NCI-H2081 treated with DMSO at 0.1 percent for 48 hours (cell line): ENCODE results near the gene TMEM132C.

Source experiments
- DNase-seq: peaks from one replicate; lab custom pipeline; 2025; lab: John Stamatoyannopoulos, UW

The TMEM132C gene

DNA sequence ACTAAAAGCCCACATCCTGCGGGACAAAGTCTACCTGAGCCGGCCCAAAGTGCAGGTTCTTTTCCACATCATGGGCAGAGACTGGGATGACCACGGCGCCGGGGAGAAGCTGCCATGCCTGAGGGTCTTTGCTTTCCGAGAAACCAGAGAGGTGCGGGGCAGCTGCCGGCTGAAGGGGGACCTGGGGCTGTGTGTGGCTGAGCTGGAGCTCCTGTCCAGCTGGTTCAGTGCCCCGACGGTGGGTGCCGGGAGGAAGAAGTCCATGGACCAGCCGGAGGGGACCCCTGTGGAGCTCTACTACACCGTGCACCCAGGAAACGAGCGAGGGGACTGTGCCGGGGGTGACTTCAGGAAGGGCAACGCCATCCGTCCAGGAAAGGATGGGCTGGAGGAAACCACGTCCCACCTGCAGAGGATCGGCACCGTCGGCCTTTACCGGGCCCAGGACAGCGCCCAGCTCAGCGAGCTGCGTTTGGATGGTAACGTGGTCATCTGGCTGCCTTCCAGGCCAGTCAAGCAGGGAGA, 148.1 kb downstream of the TMEM132C start:
- DNase-seq = no peak

- no peak for DNase-seq
Observed at GRCh38 chr12:128418944-128419343, 152.0 kb downstream of the TMEM132C start.

- DNase-seq = no peak
Observed at GRCh38 chr12:128420163-128420562, 153.2 kb downstream of the TMEM132C start.

DNA sequence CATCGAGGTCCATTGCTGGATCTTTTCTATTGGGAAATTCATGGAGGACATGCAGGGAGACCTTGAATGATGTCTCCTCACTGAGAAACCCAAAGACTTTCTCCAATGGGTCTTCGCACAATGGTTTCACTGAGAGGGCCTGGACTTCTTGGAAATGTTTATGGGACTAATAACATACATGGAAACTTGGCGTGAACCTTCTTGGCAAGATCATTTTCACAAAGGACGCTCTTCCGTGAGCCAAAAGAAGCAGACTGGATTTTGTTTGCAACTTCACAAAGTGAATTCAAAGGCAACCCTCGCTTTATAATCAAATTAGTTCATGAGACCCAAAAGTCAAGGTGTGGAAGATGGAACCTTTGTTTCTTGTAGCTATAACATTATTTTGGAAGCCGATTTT, 154.4 kb downstream of the TMEM132C start:
- DNase-seq = no peak

GRCh38 chr12:128423205-128423604, 156.2 kb downstream of the TMEM132C start:
- DNase-seq = no peak

- no peak for DNase-seq
Observed at GRCh38 chr12:128424931-128425431, 158.0 kb downstream of the TMEM132C start.

DNA sequence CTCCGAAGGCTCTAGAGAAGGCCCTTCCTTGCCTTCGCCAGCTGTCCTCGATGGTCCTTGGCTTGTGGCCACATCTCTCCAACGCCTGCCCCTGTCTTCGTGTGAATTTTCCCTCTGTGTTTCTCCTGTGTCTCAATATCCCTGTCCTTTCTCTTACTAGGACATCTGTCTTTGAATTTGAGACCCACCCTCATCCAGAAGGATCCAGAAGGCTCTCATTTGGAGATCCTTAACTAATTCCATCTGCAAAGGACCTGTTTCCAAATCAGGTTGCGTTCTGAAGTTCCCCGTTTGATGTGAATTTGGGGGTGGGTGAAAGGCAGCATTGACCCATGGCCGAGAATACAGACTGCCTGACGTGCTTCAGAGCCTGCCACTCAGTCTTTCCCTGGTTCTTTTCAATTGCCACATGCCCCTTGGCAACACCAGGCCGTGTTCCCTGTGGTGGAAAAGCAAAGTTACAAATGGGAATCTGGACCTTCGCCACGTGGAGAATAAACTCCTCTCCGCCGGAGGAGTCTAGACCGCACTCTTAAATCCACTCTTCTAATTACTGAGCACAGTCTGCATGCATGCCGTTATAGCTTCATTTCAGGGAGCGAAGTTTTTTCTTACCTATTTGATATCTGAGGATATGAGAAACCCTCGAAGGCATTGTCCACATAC, 158.8 kb downstream of the TMEM132C start:
- DNase-seq = no peak

- DNase-seq = no peak
Observed at GRCh38 chr12:128426511-128426910, 159.5 kb downstream of the TMEM132C start.

GRCh38 chr12:128439796-128440195, 172.8 kb downstream of the TMEM132C start:
- DNase-seq = no peak

DNA sequence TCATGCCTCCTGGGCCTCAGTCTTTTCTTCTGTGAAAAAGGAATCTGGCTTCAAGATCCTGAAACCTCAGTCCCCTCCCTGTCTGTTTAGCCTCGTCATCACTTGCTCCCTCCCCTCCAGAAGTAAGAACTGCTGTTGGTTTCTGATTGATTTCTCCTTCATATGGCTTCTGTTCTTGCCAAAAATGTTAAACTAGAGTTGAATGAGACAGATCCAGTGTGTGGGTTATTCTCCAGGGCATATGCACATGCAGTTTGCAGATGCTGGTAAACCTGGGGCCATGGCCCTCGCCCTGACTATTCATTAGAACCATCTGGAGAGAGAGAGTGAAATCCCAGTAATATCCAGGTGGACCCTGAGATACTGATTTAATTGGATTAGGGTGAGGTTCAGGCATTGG, 175.1 kb downstream of the TMEM132C start:
- DNase-seq = no peak

DNA sequence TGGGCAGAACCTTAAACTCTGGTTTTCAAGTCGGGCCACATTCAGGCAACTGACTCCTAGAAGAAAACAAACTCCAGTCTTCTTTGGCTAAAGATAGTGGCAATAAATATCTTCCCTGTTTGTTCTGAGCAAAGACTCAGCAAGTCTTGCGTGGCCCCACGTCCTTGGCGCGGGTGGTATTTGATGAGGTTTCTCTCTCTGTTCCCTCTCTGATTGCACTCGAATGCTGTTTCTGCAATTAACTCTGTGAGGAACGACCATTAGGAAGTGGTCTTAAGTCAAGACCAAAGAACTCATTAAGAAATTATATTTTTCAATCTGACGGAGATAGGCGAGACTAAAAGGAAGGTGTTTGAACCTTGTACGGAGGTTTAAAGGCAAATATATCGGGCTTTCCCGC, 177.6 kb downstream of the TMEM132C start:
- DNase-seq = no peak

- no peak for DNase-seq
Observed at GRCh38 chr12:128445415-128446127, 178.6 kb downstream of the TMEM132C start.

DNA sequence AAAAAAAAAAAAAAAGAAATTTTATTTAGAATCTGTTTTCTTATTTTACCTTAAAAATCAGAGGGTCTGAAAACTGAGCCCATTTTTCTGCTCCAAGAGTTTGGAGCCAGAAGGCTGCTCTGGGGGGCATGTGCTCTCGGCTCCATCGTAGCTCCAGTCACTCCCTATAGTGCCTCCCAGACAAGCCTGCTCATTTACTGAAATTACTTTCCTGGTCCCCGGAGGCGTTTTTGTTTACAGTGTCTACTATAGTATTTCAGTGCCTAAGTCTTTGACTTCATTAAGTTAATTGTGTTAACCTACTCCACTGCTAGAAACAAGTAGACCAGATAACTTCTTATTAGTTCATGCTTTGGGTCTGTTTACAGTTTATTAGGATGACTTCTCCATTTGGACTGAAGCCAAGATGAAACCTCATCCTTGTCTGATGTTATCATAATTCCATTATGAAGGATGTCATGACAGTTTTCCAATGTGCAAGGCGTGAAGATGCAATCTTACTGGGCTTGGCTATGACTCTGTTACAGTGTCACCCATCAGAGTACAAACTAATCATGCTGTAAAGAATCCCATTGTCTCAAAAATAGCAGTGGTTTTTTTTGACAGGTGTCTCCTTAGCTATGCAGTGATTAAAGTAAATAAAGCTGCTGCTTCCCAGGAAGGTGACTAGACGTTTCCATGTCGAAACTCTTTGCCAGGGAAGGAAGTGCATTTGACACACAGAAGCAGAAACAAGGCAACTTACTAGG, 182.3 kb downstream of the TMEM132C start:
- DNase-seq = no peak

DNA sequence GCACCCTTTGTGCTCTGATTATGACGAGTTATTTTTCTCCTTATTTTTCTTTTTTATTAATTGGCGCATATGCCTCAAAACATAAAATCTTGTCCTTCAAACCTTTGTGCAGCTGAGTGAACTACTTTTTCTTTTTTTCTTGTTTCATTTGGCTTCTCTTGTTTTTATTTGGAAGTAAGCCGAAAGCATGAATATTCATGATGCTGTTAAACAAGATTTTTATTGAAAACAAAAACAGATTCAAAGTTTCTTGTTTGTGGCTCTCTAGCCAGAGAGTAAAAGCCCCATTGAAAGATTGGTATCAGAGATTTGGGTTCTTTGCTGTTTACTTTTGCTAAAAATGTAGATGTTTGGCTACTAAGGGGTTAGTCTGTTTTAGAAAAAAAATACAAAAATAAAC, 183.8 kb downstream of the TMEM132C start:
- no peak for DNase-seq

DNA sequence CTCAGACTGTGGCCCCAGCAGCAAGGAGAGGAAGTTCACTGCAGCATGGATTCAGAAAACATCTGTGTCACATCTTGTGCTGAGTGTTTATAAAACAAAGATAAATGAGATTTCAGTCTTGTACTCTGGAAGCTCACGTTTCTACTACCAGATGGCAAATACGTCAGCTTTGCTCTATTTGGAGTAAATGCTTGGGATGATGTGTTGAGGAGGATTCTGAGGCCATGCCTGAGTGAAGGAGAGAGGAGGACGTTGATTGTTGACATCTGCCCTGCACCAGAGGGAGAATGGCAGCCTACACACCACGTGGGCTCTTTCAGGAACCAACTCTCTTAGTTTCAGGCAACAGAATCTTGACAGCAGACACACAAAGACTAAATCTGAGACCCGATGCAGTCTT, 188.9 kb downstream of the TMEM132C start:
- no peak for DNase-seq

DNA sequence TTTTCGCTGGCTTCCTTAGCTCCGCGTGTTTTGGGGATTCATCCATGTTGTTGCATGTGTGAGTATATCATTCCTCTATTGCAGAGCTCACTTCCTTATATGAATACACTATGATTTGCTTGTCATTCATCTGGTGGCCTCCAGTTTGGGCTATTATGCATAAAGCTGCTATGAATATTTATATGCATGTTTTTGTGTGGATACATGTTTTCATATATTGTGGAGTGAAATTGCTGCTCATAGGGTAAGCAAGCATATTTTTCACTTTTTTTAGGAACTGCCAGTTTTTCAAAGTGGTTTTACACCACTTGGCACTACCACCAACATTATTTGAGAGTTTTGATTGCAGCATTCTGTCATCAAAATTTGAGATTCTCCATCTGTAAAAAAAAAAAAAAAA, 190.0 kb downstream of the TMEM132C start:
- no peak for DNase-seq

GRCh38 chr12:128458301-128458974, 191.5 kb downstream of the TMEM132C start:
- DNase-seq = no peak

- no peak for DNase-seq
Observed at GRCh38 chr12:128459067-128459466, 192.1 kb downstream of the TMEM132C start.

DNA sequence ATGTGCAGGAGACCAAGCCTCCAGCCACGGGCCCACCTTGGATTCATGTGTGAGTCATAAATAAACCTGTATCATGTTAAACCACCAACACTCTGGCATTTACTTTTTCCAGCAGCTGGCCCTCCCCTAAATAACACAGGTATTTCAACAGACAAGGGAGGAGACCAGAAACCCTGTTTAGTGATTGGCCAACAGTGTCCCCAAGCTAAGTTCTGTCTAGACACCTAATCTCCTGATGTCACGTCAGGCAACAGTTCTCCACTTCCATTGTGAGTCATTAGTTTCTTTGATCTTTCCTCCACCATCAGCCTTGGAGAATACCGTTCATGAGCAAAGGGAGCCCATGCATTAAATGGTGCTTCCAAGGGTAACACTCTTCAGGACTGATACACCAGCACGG, 196.9 kb downstream of the TMEM132C start:
- DNase-seq = no peak

DNA sequence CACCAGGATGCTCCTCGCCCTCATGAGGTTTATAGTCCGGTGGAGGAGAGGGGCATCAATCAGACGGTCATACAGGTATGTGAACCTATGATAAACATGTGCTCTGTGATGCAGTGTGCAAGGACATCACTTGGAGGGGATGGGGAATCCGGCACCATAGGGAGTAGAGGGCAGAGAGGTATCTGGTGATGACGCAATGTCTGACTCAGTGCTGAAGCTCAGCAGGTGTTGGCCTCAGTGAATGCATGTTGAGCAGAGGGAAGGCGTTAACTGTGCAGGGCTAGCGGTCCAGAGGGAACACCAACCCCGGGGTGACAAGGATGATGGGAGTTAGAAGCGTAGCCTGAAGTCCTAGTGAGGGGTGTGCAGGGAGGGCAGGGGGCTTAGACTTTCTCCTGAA, 200.9 kb downstream of the TMEM132C start:
- no peak for DNase-seq

DNA sequence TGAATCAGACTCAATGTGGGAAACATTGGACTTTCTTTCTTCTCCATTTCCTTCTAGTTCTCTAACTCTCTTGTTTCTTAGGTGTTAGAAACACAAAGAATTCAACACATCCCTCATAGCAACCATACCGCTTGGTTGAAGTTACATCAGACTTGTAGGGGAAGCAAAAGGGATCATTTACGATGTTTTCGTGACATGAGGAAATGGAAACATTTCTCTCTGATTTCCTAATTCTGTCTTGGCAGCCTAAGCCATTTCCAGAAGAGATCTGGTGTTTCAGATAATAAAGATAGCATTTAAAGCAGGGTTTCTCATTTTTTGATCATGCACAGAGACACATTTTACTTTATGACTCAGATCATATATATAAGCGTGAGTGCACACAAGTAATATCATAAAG, 202.0 kb downstream of the TMEM132C start:
- no peak for DNase-seq

- no peak for DNase-seq
Observed at GRCh38 chr12:128471491-128471890, 204.5 kb downstream of the TMEM132C start.
